ENCODE results near the gene SIAH2. TPM values are rescaled to one million over a fixed set of nuclear protein-coding genes. Genes with fewer than 3 reads are reported as not detected.

The SIAH2 gene
- total and polyA plus RNA-seq, 2 of the 8 experiments (the other 6 are each of a cell fraction or from before 2014, with no cell fraction given) = 23.9 to 34.2 TPM

GRCh38 chr3:150759319-150759718 lies 3.6 kb downstream of the SIAH2 start:
- Histone ChIP-seq H3K79me1 (ENCODE audit: low read depth, low read length) (no peaks in the 10 kb centered on the region; the same call in 1 of the 2 replicates), H3K56ac (replicated peaks; ENCODE audit: insufficient read length, low read depth, low read length) (no peak overlapping the region), H3K23me2 (ENCODE audit: low read depth, low read length) (peaks cover 9% of the 10 kb centered on the region), H3K9me3 (ENCODE audit: insufficient read depth in 2 of 2, low read depth in 1 of 2, low read length in 1 of 2) (no peaks in the 10 kb centered on the region), H3K4me1 (replicated peaks in 1 of 4; ENCODE audit: control insufficient read depth in 3 of 4, insufficient read depth in 4 of 4, low read length in 3 of 4) (peaks cover 2 to 5% (median 5%) of the 10 kb centered on the region in 4 experiments; a peak in 5 of 7 replicates), H2AK5ac (ENCODE audit: low read depth, low read length) (no peak overlapping the region), H3K4me2 (ENCODE audit: insufficient read depth in 1 of 2, low read depth in 2 of 2, low read length in 2 of 2) (no peak overlapping the region), H3K4me3 (ENCODE audit: extremely low read depth in 1 of 4, insufficient read depth in 2 of 4, low read depth in 3 of 4, low read length in 4 of 4) (no peak overlapping the region), H3K14ac (ENCODE audit: insufficient read length) (no peak overlapping the region), H2BK120ac (replicated peaks; ENCODE audit: low read depth, low read length) (no peak overlapping the region), H3K9ac (replicated peaks in 1 of 4; ENCODE audit: extremely low read depth in 1 of 4, low read depth in 3 of 4, low read length in 3 of 4) (no peak overlapping the region), H2BK20ac (ENCODE audit: low read length) (no peak overlapping the region), H3K36me3 (ENCODE audit: control insufficient read depth in 2 of 4, insufficient read depth in 4 of 4, low read length in 3 of 4) (no peaks in the 10 kb centered on the region), H3K79me2 (ENCODE audit: control insufficient read depth in 1 of 2, insufficient read depth in 2 of 2, low read length in 2 of 2) (peaks cover 0 to 19% of the 10 kb centered on the region in 2 experiments; a peak in 2 of 4 replicates), H3K18ac (ENCODE audit: extremely low read depth, low read length) (no peak overlapping the region), H2BK15ac (ENCODE audit: low read length) (no peak overlapping the region), H2BK5ac (ENCODE audit: low read depth, low read length) (no peak overlapping the region), H4K20me1 (replicated peaks in 1 of 2; ENCODE audit: control insufficient read depth in 1 of 2, insufficient read depth in 2 of 2, low read length in 2 of 2) (no peaks in the 10 kb centered on the region), H4K8ac (ENCODE audit: extremely low read depth, insufficient read depth, low read length) (no peak overlapping the region), H3K4ac (replicated peaks; ENCODE audit: insufficient read length, low read depth, low read length) (no peak overlapping the region), H3K23ac (ENCODE audit: insufficient read length) (no peak overlapping the region), H4K5ac (ENCODE audit: insufficient read length, low read depth, low read length) (no peak overlapping the region), H4K91ac (replicated peaks; ENCODE audit: insufficient read length, low read length) (no peak overlapping the region), H2BK12ac (ENCODE audit: low read depth, low read length) (no peak overlapping the region), H3K27me3 (replicated peaks in 1 of 4; ENCODE audit: control insufficient read depth in 3 of 4, extremely low read depth in 1 of 4, insufficient read depth in 3 of 4, low read length in 3 of 4) (peaks cover 0 to 7% (median 1%) of the 10 kb centered on the region in 4 experiments; a peak in 4 of 7 replicates), H2AFZ (ENCODE audit: low read length) (no peak overlapping the region), H3K27ac (ENCODE audit: low read depth, low read length) (no peak overlapping the region)
- 89% methylated on average over 3 of the region's 3 CpGs; no CpG with 5 or more reads in 1 of the 2 experiments for WGBS, 2 experiments (ENCODE audit: extremely low coverage in 1 of 2, insufficient coverage in 1 of 2, insufficient read length in 1 of 2, insufficient replicate concordance in 2 of 2, low coverage in 1 of 2, low lambda C conversion rate in 2 of 2, missing lambda C conversion rate in 1 of 2)
- POLR2A ChIA-PET (ENCODE audit: partially characterized antibody) = no interaction called here
- CTCF ChIA-PET (ENCODE audit: partially characterized antibody) = interaction anchor here (0.9 to 1.1 kb wide), 3 partner anchors 20 to 46 kb away, joined by 3 read pairs; no protein-coding TSS in a partner anchor
- DNase-seq (ENCODE audit: low read depth in 1 of 2, low spot score in 2 of 2) (no peak), FAIRE-seq (no peak)
- no peak for TF ChIP-seq EGR1 (IDR thresholded peaks at IDR 0.05; ENCODE audit: borderline replicate concordance, low read depth, low read length)
- TF ChIP-seq CHD2 (IDR thresholded peaks at IDR 0.05; ENCODE audit: low read length) = no peak
- no peak for TF ChIP-seq SIX5 (IDR thresholded peaks at IDR 0.05; ENCODE audit: low read depth, low read length)
- no peak for TF ChIP-seq MAFK (IDR thresholded peaks at IDR 0.05; ENCODE audit: low read depth, low read length)
- TF ChIP-seq POU5F1 (IDR thresholded peaks at IDR 0.05; ENCODE audit: low read depth, low read length) = no peak
- TF ChIP-seq PHF8 (conservative IDR thresholded peaks at IDR 0.05; ENCODE audit: low read depth, low read length) = no peak
- no peak for TF ChIP-seq FOSL1 (IDR thresholded peaks at IDR 0.05; ENCODE audit: insufficient read depth, low read depth, low read length)
- TF ChIP-seq CBX8 (IDR thresholded peaks at IDR 0.05; ENCODE audit: borderline replicate concordance, low read depth, low read length) = no peak
